CD4-positive, alpha-beta T cell treated with Interleukin-2 at 100 ng/mL for 4 hours (primary cell): ENCODE results near the gene MRPL41.
"Not testable (repeated sequence)": the region's sequence is repeated elsewhere in the genome, so short reads cannot be mapped to it uniquely, and the experiment has no call there.

ENCODE experiments used
- DNase-seq: peaks from one replicate; pipeline ENCODE4 v3.0.0-alpha.2; 2020; ENCODE audit warnings: low spot score

Gene MRPL41

GRCh38 chr9:137583957-137584356, 32.3 kb downstream of the MRPL41 start:
- DNase-seq, result no peak

GRCh38 chr9:137586854-137587253, 35.2 kb downstream of the MRPL41 start:
- DNase-seq, result no peak

- DNase-seq, result no peak
Observed at GRCh38 chr9:137588311-137588710, 36.6 kb downstream of the MRPL41 start.

DNA sequence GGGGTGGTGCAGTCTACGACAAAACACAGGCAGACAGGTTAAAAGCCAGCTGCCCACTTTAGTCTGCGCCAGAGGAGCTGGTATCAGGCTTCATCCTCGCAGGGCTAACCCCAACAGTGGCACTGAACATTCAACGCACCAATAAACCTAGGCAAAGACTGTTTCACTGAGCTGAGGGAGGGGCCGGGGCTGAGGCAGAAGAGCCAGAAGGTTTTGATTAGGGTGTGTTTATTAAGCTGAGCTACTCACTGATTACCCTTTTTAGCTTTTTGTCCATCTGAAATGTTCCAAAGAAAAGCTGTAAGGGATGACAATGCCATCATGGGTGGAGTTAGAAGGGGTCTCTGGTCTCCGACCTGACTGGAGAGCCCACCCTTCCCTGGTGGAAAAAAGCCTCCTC, 37.2 kb downstream of the MRPL41 start:
- no peak for DNase-seq

DNA sequence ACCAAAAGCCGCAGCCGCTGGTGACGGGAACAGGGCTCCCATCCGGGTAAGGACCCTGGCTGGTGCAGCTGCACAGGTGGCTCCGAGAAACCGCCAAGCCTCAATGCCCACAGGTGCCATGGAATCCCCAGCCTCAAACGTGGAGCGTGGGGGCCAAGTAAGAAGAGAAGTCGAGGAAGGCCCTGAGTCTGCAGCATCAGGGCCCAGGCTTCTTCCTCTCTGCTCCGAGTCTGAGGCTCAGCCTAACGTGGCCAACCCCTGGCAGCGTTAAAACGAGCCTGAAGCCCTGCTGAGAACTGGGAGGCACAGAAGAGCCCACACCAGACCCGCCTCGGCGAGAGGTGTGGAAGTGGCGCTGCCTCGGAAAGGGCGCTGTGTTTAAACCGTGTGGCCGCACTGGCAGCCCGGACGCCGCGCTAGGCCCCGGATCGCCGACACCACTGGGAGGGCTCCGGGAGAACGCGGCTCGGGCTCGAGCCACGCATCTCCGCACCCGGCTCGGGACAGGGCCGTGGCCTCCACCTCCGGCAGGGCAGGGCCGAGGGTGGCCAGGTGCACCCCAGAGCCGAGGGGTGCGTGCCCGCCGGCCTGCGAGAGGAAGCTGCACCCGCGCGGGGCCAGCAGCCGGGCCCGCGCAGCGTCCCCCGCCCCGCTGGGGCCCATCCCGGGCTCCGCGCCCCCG, 37.9 kb downstream of the MRPL41 start:
- DNase-seq, result no peak

DNA sequence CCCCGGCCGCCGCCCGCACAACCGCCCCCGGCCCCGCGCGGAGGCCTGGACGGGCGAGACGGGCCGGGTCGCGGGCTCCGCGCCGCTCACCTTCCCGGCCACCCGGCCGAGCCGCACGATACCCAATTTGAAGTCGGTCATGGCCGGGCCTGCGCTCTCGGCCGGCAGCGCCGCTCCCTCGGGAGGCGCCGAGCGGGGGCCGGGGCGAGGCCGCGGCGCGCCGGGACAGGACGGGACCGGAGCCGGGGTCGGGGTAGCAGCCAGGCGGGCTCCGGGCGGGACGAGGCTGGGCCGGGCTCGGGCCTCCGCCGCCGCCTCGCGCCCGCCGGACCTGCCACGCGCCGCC, 38.4 kb downstream of the MRPL41 start:
- no peak for DNase-seq

DNA sequence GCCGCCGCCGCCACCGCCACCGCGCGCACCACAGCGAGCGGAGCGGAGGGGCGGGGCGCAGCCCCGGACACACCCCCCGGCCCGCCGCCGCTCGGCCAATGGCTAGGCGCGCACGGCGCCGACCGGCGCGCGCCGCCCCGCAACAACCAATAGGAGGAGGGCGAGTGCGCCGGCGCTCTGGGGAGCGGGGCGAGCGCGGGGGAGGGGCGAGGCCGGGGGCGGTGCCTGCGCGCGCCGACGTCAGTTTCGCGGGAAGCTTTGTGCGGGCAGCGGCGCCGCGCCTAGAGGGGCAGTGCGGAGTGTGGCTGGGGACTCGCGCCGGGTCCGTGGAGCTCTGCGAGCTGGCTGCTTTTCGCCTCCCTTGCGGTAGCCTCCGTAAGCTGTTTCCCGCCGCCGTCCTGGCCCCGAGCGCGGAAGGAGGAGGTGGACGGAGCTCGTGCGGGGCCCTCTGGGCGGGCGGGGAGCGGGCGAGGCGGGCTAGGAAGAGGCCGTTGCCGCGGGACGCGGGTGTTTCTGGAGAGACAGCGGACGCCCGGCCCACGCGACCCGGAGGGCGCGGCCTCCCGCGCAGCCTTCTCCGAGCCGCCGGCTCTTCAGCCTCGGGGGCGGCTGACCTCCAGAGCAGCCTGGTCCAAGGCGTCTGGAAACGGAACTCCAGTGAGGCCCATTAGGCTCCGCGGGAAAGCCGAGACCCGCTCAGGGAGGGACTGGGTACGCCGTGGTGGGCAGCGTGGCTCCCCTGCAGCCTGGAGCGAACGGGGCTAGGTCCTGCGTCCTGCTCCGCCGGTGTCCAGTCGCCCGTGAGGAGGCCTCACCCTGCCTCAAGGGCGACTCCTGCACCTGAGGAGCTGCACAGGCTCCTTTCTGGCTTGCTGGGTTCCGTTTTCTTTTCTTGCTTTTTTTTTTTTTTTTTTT, 39.0 kb downstream of the MRPL41 start, which contains the start of gene ZMYND19:
Gene ZMYND19 (minus strand): TSS at position 44 of the 915 bp plus-strand sequence. CDS start 249 bp downstream, outside the sequence.
- peak; percentile 89 for DNase-seq

- DNase-seq, result no peak
Observed at GRCh38 chr9:137592767-137593166, 41.1 kb downstream of the MRPL41 start.

DNA sequence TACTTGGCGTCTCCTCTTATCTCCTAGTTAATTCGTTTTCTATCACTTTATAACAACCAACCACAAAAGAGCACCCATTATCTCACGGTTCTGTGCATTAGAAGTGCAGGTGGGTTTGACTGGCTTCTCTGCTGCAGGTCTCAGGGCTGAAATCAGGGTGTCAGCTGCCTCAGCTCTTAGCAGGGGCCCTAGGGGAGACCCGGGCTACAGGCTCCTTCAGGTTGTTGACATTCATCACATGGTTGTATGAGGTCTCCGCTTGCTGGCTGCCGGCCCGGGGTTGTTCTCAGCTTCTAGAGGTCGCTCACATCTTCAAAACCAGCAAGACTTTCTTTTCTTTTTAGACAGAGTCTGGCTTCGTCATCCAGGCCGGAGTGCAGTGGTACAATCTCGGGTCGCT, 41.5 kb downstream of the MRPL41 start:
- DNase-seq, result no peak

- not testable (repeated sequence) for DNase-seq
Observed at GRCh38 chr9:137596577-137596976, 44.9 kb downstream of the MRPL41 start.

GRCh38 chr9:137598943-137599342, 47.3 kb downstream of the MRPL41 start:
- no peak for DNase-seq
